NCI-H1048 (cell line): ENCODE measurements around the gene PRKG1.

Source experiments
- DNase-seq: peaks from one replicate; lab custom pipeline; 2025; lab: John Stamatoyannopoulos, UW

PRKG1 gene

DNA sequence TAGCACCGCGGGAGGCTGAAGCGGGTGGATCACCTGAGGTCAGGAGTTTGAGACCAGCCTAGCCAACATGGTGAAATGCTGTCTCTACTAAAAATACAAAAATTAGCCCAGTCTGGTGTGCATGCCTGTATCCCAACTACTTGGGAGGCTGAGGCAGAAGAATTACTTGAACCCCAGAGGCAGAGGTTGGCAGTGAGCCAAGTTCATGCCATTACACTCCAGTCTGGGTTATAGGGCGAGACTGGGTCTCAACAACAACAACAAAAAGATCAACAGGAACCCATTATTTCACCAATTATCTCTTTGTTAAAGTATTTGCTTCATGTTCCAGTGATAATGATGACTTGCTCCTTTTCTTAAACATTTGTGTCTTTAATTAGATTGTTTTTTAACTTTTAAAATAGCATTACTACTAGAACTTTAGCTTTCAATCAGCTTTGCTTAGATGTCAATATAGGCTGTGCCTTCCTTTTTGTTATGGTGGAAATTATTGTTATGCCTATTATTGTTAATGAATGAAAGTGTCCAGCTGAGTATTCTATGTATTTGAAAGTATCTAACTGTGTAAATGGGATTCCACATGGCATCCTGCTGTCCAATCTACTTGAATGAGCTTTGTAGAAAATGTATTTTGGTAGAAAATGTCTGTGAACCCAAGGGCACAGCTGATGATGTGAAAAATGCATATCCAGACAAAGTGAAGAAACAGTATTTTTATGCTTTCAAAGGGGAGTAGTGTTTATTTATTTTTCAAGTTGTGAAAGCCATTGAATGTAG is 686.8 kb downstream of the PRKG1 start:
- DNase-seq = no peak

DNA sequence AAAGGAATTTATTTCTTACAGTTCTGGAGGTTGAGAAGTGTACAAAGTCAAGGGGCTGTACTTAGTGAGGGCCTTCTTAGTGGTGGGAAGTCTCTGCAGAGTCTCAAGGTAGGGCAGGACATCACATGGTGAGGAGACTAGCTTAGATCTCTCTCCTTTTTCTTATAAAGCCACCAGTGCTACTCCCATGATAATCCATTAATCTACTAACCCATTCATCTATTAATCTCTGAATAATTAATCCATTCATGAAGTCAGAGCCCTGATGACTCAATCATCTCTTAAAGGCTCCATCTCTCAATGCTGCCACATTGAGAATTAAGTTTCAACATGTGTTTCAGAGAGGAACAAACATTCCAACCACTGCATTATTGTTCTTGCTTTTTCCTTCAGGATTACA is 689.5 kb downstream of the PRKG1 start:
- DNase-seq = no peak

DNA sequence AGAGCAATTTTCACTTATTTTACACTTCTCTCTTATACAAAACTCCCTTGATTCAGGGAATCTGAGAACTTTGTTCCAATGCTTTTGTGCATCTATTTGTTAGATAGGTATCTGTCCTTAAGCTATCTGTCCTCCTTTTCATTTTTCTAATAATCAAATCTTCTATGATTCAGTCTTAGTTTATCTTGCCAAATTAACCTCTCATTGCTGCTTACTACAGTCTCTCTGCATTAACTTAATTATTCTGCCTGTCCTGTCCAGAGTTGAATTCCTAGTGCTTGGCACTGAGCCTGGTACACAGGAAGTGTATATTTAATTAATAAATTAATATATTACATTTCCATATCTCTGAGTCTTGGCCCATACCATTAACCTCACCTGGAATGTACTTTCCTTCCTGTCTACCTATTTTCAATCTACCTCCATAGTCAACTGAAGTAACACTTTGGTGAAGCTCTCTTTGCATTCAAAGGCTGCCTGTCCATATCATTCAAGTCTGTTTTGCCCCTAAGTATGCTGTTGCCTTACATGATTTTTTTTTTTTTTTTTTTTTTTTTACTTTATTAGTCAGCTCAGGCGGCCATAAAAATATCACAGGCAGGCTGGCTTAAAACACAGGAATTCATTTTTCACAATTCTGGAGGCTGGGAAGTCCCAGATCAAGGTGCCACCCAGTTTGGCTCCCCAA is 691.1 kb downstream of the PRKG1 start:
- no peak for DNase-seq

DNA sequence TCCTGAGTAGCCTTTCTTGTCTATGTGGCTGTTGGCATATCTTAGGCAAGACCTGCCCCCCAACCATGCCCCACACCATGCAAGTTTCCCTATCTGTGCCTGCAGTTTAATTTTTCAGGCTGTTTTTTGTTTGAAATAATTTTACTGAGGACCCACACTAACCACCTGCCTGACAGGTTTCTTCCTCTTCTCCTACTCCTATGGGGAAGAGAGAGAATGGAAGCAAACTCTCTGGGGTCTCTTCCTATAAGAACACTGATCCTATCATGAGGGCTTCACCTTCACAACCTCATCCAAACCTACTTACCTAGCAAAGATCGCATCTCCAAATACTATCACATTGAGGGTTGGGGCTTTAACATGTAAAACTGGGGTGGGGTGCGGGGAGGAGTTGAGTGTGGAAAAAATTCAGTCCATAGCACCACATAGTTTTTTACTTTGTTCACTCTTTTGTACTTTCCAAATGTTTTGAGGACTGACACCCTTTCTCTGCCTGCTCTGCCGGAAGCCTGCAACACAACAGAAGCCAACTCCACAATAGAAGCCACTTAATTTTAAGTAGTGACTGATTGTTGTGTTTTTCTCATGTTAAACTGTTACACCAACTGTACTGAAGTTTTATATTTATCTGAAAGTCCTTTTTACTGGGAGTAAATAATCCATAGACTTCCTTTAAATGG is 692.3 kb downstream of the PRKG1 start:
- DNase-seq = no peak

DNA sequence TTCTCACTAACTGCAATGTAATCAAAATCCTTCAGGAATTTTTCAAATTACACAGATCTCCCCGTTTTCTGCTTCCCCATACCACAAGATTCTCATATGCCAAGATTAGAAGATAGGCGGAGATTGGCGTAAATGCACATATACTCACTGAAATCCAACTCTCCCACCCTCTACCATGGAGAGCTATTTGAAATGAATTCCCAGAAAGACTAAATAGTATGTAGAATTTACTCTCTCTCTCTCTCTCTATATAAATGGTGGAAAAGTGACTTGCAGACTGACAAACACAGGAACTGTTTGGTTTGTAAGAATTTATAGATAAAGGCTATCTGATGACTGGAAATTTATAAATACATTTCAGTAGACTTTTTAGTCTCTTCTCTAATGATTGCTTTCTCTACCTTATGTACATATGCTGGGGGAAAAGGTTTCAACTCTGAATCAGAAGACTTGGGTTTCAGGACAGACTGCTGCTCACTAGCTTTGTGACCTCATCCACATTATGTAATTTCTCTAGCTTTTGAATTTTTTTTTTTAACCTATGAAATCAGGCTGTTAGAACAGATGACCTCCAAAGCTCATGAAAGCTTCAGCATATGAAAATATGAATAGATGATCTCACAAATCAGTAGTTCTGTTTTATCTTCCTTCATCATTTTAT is 692.9 kb downstream of the PRKG1 start:
- no peak for DNase-seq

DNA sequence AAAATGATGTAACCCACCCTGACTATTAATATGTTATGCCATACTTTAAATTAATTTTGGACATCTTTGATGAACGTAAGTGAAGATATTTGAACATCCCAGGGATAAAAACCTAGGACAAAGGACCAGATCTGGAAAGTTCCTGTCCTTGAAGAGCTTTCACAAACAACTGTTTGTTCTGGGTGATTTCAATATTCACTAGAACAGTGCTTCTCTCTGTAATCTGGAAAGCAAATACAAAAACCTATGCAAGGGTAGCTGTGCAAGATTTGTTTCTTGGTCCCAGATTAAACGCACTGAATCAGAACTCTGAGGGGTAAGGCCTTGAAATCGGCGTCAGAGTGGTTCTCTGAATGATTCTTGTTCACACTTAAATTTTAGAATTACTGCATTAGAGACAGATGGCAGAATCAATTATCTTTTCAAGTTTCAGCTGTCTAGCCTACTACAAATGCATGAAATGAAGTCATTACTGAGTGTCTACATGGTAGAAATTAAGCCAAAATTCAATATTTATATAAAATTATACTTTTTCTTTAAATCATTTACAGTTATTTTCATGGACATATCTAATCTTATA is 694.7 kb downstream of the PRKG1 start:
- no peak for DNase-seq

DNA sequence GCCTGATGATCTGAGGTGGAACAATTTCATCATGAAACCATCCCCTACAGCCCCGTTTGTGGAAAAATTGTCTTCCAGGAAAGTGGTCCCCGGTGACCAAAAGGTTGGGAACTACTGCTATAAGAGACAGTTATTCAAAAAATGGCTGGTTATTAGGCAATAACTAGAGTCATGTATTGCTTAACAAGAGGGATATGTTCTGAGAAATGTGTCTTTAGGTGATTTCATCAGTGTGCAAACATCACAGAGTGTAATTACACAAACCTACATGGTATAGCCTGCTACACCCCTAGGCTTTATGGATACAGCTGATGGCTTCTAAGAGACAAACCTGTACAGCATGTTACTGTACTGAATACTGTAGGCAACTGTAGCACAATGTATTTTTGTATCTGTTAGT is 696.4 kb downstream of the PRKG1 start:
- no peak for DNase-seq

DNA sequence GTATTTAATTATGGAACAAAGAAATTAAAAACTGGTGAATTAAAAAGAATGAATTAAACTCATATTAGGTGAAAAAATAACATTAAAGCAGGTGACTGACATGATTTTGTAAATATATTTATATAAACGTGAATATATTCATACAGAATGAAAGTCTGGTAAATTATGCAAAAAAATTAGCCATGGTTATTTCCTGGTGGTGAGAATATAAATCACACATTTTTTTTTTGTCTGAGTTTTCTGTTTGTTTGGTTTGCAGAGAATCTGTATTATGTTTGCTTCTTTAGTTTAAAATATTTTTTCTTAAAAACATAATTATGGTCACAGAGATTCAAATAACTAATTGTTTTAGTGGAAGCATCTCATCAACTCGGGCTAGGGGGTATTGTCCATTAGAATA is 698.1 kb downstream of the PRKG1 start:
- no peak for DNase-seq

DNA sequence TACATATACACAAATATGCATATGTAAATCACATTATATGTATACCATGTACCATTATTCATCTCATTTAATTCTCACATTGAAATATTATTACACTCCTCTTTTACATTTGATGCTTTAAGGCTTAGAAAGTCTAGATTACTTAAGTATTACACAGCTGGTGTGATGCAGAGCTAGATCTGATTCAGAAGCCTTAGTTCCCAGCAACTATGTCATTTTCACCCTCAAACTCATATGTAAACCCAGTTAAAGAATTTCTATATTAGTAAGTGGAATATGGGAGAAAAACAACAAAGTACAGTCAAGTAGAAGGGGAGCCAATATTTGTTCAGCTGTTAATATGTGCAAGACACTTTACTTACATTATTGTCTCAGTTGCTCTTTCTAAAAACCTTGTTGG is 699.4 kb downstream of the PRKG1 start:
- no peak for DNase-seq

DNA sequence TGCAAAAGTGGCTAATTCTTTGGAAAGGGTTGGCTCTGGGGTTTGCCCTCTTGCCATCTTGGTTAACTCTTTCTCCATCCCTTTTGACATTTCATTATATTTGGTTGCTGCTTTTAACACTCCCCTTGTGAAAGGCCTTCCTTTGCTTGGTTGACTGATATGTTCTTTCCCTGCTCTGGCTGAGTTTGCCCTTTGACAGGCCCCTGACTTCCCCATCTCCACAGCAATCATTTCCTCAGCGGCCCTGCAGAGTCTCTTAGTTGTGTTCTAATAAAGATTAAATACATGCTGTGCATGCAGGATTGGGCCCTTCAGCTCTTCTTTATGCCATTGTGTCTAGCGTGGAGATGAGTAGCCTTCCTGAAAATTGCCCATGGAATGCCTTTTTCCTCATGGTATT is 709.7 kb downstream of the PRKG1 start:
- no peak for DNase-seq

DNA sequence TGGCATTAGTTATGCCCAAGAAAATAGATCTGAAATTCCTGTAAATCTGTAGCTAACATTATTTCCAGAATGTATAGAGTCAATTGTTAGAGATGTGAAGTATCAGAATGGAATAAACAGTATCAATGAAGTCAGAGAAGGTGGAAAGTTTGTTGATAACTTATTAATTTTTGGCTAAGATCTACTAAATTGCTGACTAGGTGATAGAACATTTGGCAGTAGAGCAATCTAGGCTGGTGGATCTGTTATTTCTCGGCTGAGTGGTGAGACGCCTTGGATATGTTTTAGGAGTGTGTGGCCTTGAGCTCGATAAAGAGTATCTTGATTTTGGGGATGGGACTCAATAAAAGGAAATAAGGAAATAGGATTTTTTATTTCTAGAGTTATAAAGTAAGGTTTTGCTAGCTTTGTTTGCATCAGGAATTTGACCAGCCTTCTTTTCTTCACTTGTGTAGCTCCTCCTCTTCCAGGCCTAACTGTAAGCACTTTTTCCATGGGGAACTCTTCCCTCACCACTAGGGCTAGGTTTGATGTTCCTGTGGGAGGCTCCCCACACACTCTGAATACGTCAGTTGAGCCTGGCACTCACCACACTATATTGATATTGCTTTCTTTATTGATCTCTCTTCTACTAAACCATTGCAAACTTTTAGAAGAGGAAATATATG is 711.9 kb downstream of the PRKG1 start:
- no peak for DNase-seq

DNA sequence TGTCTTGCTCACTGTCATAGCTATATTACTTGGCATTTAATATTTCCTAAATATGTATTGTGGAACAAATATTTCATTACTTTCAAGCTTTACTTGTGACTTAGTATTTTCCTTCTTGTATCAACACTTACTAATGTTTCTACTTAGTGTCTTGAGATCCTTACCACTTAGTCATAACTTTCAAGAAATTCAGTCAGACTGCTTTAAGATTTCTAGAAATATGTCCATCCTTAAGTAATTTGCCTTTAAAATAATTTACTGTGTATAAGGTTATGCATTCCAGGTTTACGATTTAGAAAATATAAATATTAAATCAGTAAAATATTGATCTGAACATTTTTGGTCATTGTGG is 712.4 kb downstream of the PRKG1 start:
- no peak for DNase-seq

DNA sequence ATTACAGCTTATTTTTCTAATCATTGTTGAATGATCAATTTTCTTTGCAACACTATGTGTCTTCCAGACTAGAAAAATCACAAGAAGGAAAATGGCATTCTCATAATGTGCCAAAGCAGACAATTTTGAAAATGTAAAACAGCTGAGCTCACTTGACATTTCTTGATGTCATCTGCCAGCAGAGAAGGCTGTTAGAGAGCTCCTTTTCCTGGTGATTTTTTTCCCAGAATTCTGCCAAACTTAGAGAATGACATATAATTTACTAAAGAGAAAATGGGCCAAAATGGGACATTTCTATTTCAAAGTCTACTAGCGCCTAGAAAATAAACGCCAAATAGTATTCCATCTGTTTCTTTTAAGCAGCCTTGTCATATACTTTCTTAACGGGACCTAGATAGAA is 714.0 kb downstream of the PRKG1 start:
- DNase-seq = no peak

DNA sequence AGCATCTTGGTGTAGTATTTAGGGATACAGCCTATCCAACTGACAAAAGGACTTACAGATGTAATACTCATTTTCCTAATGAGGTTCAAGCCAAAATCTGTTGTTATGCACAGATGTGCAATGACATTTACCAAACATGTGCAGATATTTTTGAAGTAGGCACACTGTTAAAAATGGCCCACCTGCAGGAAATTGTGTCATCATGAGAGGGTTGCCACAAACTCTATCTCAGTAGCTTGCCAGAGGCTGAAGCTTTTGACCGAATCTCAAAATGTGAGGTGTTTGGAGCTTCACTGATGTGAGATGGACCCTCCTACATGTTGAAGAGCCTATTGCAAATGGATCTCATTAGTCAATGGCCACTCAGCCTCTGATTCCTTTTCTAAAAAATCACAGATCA is 714.8 kb downstream of the PRKG1 start:
- no peak for DNase-seq

DNA sequence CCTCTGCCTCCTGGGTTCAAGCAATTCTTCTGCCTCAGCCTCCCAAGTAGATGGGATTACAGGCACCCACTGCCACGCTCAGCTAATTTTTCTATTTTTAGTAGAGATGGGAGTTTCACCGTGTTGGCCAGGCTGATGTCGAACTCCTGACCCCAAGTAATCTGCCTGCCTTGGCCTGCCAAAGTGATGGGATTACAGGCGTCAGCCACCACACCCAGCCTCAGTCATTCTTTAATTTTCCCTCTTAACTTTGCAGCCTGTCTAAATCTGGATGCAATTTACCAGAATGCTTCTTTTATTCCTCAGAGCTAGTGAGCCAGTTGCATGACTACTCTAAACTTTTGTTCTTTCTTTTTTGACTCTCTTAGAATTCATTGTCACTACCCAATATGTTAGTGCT is 715.6 kb downstream of the PRKG1 start:
- no peak for DNase-seq

DNA sequence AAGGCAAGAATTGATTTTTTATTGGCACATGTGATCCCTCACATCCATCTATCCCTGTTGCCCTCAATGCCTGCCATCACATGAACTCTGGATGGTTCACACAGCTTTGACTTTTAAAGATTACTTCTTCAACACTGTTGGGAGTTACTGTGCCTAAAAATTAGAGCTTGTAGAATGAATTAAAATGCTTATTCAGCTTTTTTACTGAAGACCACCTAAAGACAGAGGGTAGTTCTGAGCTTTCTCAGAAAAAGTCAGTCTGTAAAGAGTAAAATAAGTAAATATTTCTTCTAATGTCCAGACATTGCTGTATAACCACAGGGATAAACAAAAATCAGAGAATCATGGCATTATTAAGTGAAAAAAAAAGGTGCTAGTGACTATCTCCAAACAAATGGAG is 718.4 kb downstream of the PRKG1 start:
- DNase-seq = no peak

DNA sequence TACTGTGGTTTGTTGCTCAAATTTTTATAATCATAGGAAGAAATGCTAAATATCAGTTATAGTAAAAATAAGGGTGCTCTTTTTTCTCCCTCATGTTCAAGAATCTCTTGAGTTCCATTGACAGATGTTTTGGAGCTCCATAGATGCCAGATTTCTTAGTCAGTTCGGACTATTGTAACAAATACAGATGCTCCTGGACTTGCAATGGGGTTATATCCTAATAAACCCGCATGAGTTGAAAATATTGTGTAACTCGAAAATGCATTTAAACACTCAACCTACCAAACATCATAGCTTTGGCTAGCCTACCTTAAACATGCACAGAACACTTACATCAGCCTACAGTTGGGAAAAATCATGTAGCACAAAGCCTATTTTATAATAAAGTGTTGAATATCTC is 725.8 kb downstream of the PRKG1 start:
- DNase-seq = no peak

DNA sequence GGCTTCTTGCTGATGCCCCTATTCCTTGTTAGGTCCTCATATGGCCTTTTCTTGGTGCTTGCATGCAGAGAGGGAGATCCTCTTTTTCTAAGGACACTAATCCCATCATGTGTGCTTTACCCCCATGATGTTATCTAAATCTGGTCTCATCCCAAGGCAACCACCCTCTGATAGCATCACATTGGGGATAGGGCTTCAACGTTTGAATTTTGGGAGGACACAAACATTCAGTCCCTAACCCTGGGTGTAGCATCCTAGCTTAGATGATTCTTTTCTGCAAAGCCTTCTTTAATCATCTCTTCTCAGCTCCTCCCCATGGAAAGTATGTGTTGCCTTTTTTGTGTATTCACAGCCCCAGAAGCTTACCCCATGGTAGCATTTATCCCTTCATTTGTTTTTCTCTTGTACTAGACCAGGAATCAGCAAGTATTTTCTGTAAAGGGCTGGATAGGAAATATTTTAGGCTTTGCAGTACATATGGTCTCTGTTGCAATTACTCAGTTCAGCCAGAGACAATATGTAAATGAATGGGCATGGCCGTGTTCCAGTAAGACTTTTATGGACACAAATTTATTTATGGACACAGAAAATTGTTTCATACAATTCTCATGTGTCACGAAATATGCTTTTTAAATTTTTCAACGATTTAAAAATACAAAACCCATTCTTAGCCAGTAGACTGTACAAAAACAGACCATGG is 726.6 kb downstream of the PRKG1 start:
- no peak for DNase-seq

DNA sequence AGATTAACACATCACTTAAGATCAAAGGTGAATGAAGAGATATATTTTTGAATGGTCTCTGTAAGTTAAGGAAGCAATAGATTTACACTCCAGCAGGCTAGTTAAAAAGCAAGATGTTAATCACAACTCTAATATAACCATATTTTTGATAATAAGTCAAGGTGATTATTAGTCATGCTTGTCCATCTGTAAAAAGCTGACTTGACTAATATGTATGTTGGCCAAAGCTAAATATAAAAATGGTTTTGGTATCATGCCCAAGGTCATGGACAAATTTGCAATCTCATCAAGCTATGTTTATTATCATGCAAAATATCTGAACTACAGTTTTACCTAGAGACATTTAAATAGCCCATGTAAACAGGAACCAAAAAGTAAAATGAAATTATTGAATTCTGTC is 727.7 kb downstream of the PRKG1 start:
- DNase-seq = no peak

DNA sequence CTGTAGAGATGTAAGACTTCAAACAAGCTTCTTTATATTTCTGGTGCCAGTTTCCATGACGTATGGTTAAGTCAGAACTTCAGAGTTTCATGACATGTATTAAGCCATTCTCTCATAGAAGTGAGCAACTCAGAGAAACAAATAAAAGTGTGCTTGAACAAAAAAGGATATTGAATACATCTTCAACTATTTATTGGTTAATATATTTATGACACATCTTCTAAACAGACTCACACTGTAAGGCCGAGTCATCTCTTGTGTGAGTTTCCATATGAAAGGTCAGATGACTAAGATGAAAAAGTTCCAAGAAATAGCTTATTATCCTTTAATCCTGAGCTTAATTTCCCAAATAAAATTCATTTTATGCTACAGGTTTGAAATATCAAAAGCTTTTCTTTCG is 730.6 kb downstream of the PRKG1 start:
- DNase-seq = no peak

DNA sequence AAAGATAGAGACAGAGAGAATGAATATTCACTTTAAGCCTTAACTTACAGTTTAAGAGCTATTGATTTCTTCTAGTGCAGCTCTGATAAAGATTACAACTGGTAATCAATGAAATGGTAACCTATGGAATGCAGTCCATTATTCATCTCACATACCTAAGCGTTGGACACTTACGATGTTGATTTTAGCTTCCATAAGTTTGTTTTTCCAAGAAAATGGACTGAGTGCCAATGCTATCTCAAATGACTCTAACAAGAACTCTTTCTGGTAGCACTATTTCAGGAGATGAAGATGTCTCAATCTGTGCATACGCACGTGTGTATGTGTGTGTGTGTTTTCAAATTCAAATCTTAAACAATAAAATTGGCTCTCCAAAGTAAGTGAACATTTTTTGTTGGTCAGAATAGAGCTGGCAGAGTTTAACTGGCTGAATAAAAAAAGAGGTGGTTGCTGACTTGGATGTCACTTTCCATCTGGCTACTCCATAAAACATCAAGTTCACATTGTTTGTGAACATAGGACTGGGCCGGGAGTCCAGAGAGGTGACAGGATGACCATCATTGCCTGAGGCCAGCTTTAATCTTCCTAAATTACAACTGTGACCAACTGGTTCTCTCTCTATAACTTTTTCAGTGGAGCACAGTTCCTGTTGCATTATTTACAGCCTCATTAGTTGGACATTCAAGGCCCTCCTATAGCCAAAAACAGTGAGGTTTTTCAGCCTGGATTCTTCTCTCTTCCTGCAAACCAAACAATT is 732.0 kb downstream of the PRKG1 start:
- DNase-seq = no peak
